Activated effector memory CD4-positive, alpha-beta T cell treated with Interleukin-2 at 50 U/mL for 16 hours (primary cell): ENCODE data around the gene RPTOR.

Source experiments
- DNase-seq: peaks from one replicate; pipeline ENCODE4 v3.0.0-alpha.2; 2020

The RPTOR gene

GRCh38 chr17:80649200-80649644, 104.6 kb downstream of the RPTOR start:
- no peak for DNase-seq

- DNase-seq: peak; percentile 60
These were observed 105.2 kb downstream of the RPTOR start for GRCh38 chr17:80649672-80650330.

- DNase-seq: no peak
These were observed 105.7 kb downstream of the RPTOR start for GRCh38 chr17:80650331-80650672.

GRCh38 chr17:80650751-80651518, 106.3 kb downstream of the RPTOR start:
- no peak for DNase-seq

- DNase-seq: no peak
These were observed 108.2 kb downstream of the RPTOR start for GRCh38 chr17:80652756-80653330.

- no peak for DNase-seq
These were observed 109.2 kb downstream of the RPTOR start for GRCh38 chr17:80653856-80654255.

GRCh38 chr17:80655608-80656007, 111.0 kb downstream of the RPTOR start:
- DNase-seq: no peak

GRCh38 chr17:80656590-80656989, 112.0 kb downstream of the RPTOR start:
- DNase-seq: no peak

GRCh38 chr17:80657561-80657960, 112.9 kb downstream of the RPTOR start:
- DNase-seq: no peak

GRCh38 chr17:80658821-80659220, 114.2 kb downstream of the RPTOR start:
- DNase-seq: no peak

GRCh38 chr17:80659651-80660050, 115.0 kb downstream of the RPTOR start:
- no peak for DNase-seq

- no peak for DNase-seq
These were observed 116.0 kb downstream of the RPTOR start for GRCh38 chr17:80660527-80661198.

GRCh38 chr17:80662557-80662956, 117.9 kb downstream of the RPTOR start:
- DNase-seq: no peak

- peak; percentile 44 for DNase-seq
These were observed 119.2 kb downstream of the RPTOR start for GRCh38 chr17:80663781-80664206.

GRCh38 chr17:80664217-80664790, 119.7 kb downstream of the RPTOR start:
- no peak for DNase-seq

GRCh38 chr17:80665792-80666191, 121.2 kb downstream of the RPTOR start:
- DNase-seq: no peak

GRCh38 chr17:80666867-80667266, 122.2 kb downstream of the RPTOR start:
- no peak for DNase-seq

- peak; percentile 18 for DNase-seq
These were observed 123.0 kb downstream of the RPTOR start for GRCh38 chr17:80667462-80668277.

GRCh38 chr17:80668375-80669148, 123.9 kb downstream of the RPTOR start:
- DNase-seq: no peak

- DNase-seq: no peak
These were observed 126.6 kb downstream of the RPTOR start for GRCh38 chr17:80671039-80671824.

- DNase-seq: no peak
These were observed 127.1 kb downstream of the RPTOR start for GRCh38 chr17:80671825-80672110.
